HCT116 (cell line): ENCODE measurements around the gene CD2BP2.

Experiments used
- CTCF ChIP-seq, 3 experiments: fragments of 200-600 bp in 1 of 3; sonication (generic) in 1 of 3; IDR thresholded peaks in 2 of 3; conservative IDR thresholded peaks in 1 of 3; 2 replicates each; pipeline ENCODE4 v1.5.1; 2012 to 2017; ENCODE audit warnings: low read depth in 2 of 3, low read length in 2 of 3, antibody characterized with exemption in 1 of 3, borderline replicate concordance in 1 of 3, control low read depth in 1 of 3, mild to moderate bottlenecking in 1 of 3, mixed read lengths in 1 of 3, mixed run types in 1 of 3, moderate library complexity in 1 of 3; ENCODE audit not compliant: insufficient read depth in 1 of 3
- EZH2 ChIP-seq: fragments of 200-600 bp; sonication (generic); IDR thresholded peaks from 2 replicates; pipeline ENCODE4 v1.6.1; 2017; ENCODE audit warnings: antibody characterized with exemption, mixed run types
- POLR2A ChIP-seq: IDR thresholded peaks from 2 replicates; pipeline ENCODE4 v1.7.0; 2011; ENCODE audit warnings: borderline replicate concordance; ENCODE audit not compliant: insufficient read depth, insufficient read length; ENCODE audit errors: extremely low read depth

GRCh38 chr16:30370456-30371247 is 15.5 kb upstream of the CD2BP2 start, which contains the start of gene TBC1D10B:
- TF ChIP-seq CTCF (IDR thresholded peaks at IDR 0.05 in 2 of 3, conservative IDR thresholded peaks at IDR 0.05 in 1 of 3; ENCODE audit: borderline replicate concordance in 1 of 3, insufficient read depth in 1 of 3, low read depth in 2 of 3, low read length in 2 of 3): peak in 1 of 3 experiments; percentile 30; a peak in 1 of 6 replicates
- TF ChIP-seq EZH2: no peak
- TF ChIP-seq POLR2A: no peak
